GM21526 (cell line): Measurements from ENCODE around the gene TGFBR3.

Experiments used
- ATAC-seq: cut with Tn5 transposase; IDR thresholded peaks from one replicate; pipeline ENCODE4 v1.9.1; 2021; ENCODE audit warnings: moderate library complexity; ENCODE audit not compliant: unreplicated experiment, low FRiP score

TGFBR3 gene

DNA sequence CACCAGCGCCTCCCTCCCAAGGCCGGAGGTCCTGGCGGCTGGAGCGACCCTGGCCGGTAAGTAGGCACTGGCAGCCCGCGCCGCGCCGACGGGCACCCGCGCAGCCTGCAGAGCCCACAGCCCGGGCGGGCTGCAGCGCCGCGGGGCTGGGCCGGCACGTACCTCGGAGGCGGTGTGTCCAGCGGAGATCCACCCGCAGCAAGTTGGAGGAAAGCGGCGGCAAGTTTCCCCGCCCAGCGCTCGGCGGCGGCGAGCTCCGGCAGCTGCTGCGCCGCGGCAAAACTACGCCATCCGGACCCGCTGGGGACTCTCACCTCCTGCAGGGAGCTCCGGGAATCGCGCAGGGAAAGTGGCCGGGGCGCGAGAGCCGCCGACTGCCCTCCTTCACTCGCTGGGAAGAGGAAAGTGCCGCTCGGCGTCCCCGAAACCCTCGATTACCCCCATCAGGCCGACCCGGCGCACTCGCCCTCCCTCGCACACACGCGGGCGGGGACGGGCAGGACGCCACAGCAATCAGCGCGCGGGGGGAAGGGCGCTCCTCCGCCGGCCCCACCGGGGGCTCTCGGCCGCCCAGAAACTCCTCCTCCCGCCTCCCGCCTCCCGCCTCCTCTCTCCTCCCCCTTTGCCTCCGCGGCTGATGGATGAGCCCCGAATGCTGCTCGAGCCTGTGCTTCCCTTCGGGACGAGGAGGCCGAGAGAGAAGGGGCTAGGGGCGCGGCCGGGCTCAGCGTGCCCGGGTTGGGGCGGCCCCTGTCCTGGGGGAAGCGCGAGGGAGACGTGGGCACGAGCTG, at the start of gene TGFBR3:
Gene TGFBR3 (minus strand): TSS at position 436 of the 791 bp plus-strand sequence. CDS start 24,620 bp downstream, outside the sequence.
- ATAC-seq: peak; percentile 72

DNA sequence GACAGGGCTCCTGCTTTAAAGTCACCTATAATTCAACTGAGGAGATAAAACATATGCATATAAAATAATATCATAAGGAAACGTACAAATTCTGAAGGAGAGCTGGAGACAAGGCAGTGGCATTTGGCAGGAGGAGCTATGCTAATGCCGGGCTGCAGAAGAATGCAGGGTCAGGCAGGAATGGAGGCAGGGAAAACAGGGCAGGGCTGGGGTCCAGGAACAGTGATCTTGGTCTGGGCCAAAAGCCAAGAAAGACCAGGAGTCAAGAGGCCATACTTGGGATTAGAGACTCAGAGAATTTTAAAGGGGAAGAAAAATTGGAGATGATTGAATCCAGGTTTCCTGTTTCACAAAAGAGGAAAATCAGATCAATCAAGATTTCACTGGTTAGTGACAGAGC, 43.3 kb upstream of the TGFBR3 start:
- ATAC-seq: no peak

- ATAC-seq: no peak
These were observed 42.1 kb upstream of the TGFBR3 start for GRCh38 chr1:91928026-91928425.

- ATAC-seq: no peak
These were observed 39.9 kb upstream of the TGFBR3 start for GRCh38 chr1:91925644-91926435.

- no peak for ATAC-seq
These were observed 38.2 kb upstream of the TGFBR3 start for GRCh38 chr1:91924146-91924545.

DNA sequence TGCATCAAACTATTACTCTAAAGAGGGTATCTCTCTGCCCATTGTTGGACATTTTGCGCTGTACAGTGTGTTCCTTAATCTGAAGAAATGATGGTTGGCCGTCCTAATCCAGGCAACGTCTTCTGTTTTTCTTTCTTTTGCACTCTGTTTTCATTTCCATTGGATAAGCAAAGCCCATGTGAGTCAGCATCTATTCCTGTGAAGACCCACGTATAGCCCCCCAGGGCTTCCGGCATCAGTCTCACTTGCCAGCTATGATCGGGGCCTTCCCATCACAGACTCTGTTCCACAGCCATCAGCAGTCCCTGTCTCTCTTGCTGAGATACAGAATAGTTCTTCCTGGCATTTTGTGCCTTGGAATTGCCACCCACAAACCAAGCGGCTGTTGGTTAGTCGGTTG, 34.0 kb upstream of the TGFBR3 start:
- ATAC-seq: no peak

DNA sequence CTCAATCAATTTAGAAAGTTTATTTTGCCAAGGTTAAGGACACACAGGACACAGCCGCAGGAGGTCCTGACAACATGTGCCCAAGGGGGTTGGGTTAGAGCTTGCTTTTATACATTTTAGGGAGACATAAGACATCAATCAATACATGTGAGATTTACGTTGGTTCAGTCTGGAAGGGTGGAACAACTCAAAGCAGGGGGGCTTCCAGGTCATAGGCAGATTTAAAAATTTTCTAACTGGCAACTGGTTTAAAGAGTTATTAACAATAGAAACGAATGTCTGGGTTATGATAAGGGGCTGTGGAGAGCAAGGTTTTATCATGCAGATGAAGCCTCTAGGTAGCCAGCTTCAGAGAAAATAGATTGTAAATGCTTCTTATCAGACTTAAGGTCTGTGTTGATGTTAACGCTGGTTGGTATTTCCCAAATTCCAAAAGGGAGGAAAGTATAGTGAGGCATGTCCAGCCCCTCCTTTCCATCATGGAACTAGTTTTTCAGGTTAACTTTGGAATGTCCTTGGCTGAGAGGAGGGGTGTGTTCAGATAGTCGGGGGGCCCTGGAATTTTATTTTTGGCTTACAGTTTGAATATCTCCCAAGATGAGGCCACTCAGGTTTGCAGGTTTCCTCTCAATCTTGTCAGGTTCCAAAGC, 31.0 kb upstream of the TGFBR3 start:
- no peak for ATAC-seq

- ATAC-seq: no peak
These were observed 30.1 kb upstream of the TGFBR3 start for GRCh38 chr1:91916046-91916445.

GRCh38 chr1:91913018-91913417, 27.1 kb upstream of the TGFBR3 start:
- no peak for ATAC-seq

- ATAC-seq: no peak
These were observed 26.3 kb upstream of the TGFBR3 start for GRCh38 chr1:91912266-91912665.

- ATAC-seq: no peak
These were observed 15.3 kb upstream of the TGFBR3 start for GRCh38 chr1:91901231-91901630.

- no peak for ATAC-seq
These were observed 14.6 kb upstream of the TGFBR3 start for GRCh38 chr1:91900562-91900961.

DNA sequence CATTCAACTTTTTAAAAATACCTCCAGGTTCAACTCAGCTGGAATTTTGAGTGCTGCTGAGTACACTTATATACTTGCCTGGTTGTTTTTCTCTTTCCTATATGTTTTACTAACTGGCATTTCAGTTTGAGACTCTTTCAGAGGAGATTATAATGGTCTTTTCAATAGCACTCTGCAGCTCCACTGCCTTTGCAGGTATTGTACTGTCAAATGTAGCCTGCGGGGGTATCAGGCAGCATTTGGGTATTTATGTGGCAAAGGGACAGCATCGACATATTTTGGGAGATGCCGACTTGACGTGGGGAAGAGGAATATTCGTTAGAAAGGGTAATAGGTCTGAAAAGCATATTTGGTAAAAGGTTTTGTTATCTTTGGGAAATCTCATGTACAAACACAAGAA, 11.1 kb upstream of the TGFBR3 start:
- ATAC-seq: no peak

GRCh38 chr1:91895832-91896556, 10.0 kb upstream of the TGFBR3 start:
- ATAC-seq: no peak

DNA sequence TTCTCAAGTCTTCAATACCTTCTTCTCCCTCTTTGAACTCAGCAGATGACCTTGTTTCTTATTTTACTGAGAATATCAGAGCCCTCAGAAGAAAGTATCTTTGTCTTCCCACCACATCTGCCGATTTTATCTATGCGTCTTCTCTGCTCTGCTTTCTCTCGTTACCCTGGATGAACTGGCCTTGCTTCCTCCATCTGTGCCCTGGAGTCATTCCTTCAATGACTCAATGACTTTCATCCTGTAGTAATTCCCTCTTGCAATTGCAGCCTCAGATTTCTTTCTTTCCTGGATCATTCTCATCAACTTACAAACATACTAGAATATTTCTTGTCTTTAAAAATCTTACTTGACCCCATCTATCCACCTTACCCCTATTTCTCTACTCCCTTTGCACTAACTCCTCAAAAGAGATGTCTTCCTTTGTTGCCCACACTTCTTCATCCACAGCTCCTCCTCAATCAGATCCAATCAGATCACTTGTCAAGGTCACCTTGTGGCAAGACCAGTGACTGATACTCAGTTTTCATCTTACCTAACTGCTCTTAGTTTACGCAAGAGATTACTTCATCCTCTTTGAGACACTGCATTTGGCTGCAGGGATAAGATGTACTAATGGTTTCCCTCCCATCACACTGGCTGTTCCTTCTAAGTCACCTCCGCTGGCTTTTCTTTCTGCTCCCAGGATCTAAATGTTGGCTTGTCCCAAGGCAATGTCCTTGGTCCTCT, 8.2 kb upstream of the TGFBR3 start:
- ATAC-seq: no peak

DNA sequence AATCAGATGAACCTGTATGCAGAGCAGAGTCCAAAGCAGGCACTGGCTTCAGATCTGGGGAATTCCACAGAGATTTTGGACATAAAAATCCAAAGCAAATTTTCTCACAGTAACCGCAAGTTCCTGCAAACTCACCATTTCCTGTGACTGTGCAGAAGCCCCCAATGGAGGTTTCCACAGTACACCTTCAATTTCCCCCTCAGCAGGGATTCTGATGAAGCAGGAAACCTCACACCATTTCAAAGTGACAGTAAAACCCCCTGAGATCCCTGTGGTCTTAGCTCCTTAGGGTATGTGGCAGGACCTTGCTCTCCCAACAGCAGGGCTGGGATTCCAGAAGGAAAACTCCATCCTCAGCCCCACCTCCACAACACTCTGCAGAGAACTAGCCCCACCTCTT, 6.0 kb upstream of the TGFBR3 start:
- ATAC-seq: no peak

- no peak for ATAC-seq
These were observed 5.5 kb upstream of the TGFBR3 start for GRCh38 chr1:91891454-91891853.

GRCh38 chr1:91889717-91890459, 3.9 kb upstream of the TGFBR3 start:
- no peak for ATAC-seq

DNA sequence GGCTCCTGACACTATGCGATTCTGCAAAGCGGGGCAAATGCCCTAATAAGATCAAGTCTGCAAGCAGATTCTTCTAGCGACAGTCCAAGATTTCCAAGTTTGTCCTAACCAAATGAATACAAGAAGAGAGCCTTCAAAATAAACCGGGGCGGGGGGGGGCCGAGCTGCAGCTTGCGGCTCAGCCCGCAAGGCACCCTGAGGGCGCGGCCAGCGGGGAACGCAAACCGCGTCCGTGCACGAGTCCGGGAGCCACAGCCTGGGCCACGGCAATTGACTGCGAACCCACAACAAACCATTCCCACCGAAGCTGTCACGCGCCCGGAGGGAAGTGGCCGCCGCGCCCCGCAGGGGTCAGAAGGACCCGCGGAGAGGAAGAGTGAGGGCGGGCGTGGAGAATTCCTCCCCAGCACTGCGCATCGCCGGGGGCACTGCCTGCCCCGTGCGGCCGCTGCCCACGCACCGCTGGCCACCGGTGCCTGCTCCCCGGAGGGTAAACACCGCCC, 687 bp downstream of the TGFBR3 start:
- peak; percentile 26 for ATAC-seq
